Psoas muscle (tissue), 8 donors: ENCODE results near the gene ZC3HAV1. TPM values are rescaled to one million over a fixed set of nuclear protein-coding genes. Genes with fewer than 3 reads are reported as not detected.
A peak's percentile ranks its signal among the peaks of the same experiment; 100 is the strongest.

ENCODE experiments used
- ATAC-seq, 4 donors: fragments of 200-7000 bp; cut with Tn5 transposase; one replicate each; pipeline ENCODE4 v1.9.1; 2020; ENCODE audit warnings: moderate library complexity in 3 of 4, mild to moderate bottlenecking in 2 of 4
- DNase-seq, 2 donors: peaks; one replicate each; pipeline ENCODE4 v3.0.0-alpha.2; 2020
- H3K27ac ChIP-seq: fragments of 200-600 bp; one replicate; pipeline ENCODE4 v1.8.0; 2022
- H3K27me3 ChIP-seq, 3 donors: fragments of 200-600 bp in 1 of 3; one replicate each; pipeline versions ENCODE4 v1.6.1 to v1.8.0; 2013 to 2022; ENCODE audit warnings: low read length in 2 of 3, mild to moderate bottlenecking in 2 of 3, moderate library complexity in 1 of 3; ENCODE audit not compliant: insufficient read depth in 3 of 3
- H3K36me3 ChIP-seq, 2 donors: fragments of 200-600 bp in 1 of 2; one replicate each; pipeline versions ENCODE4 v1.6.1 to v1.8.0; 2013 to 2022; ENCODE audit warnings: low read depth in 1 of 2, mild to moderate bottlenecking in 1 of 2, moderate library complexity in 1 of 2; ENCODE audit not compliant: insufficient read depth in 1 of 2
- H3K4me1 ChIP-seq: fragments of 200-600 bp; one replicate; pipeline ENCODE4 v1.8.0; 2022
- H3K4me3 ChIP-seq: fragments of 200-600 bp; one replicate; pipeline ENCODE4 v1.8.0; 2022; ENCODE audit warnings: mild to moderate bottlenecking
- H3K9me3 ChIP-seq: fragments of 200-600 bp; one replicate; pipeline ENCODE4 v1.8.0; 2022
- CTCF ChIP-seq: fragments of 200-600 bp; IDR thresholded peaks from one replicate; pipeline ENCODE4 v1.8.0; 2022; ENCODE audit warnings: antibody characterized with exemption
- WGBS, 3 donors: extraction: QIAGEN DNeasy Blood & Tissue Kit; methylation state at CpG; one replicate each; pipeline versions ENCODE4 v1.1.6 to v1.1.7; 2013; 5-methylcytosine and 5-hydroxymethylcytosine counted together
- intact Hi-C, 2 donors: fragments of 100-400 bp; cut with DNase I; formaldehyde crosslinking; loops; one replicate each; pipeline versions ENCODE4 v1.11.0 to v1.14.2; 2022
- polyA plus RNA-seq, 3 donors: library from polyadenylated mRNA; stranded (reverse); fragments of 200-250 nt; gene quantifications; one replicate each; pipeline ENCODE4 v1.2.3, GENCODE V29; 2013
- total RNA-seq, 4 donors: library from RNA; stranded (reverse); fragmentation: NEBNext Ultra II Directional in 2 of 4; extraction: Animal tissue kit (Norgen Biotek cat#: 25700) in 2 of 4; gene quantifications; one replicate each; pipeline versions ENCODE4 v1.2.1 to v1.2.4, GENCODE V29; 2021 to 2023
- donor health status: healthy with polysubstance abuse.
- donor health status: DM: no; HTN: no; CAD: no; lungs with moderate emphysema.
- donor health status: Bipolar disorder and iron deficiency.
- donor health status: healthy.
- donor health status: DM: yes; HTN: yes; CAD: no.
- donor health status: DM: no; HTN: no; CAD: no.
- donor health status: DM: no; HTN: no; CAD: no.
- donor health status: DM: yes; HTN: yes; CAD: no.

Gene ZC3HAV1
- total and polyA plus RNA-seq, 7 donors: 1.6 to 5.3 (median 3.9) TPM

- no peak for TF ChIP-seq CTCF
- peaks cover 0 to 6% (median 0%) of the 10 kb centered on the region in 3 donors for H3K27me3 ChIP-seq
- H3K36me3 ChIP-seq: no peaks in the 10 kb centered on the region
- no peak overlapping the region for H3K4me3 ChIP-seq
- intact Hi-C loops: no loop called here
- H3K27ac ChIP-seq: no peak overlapping the region
- WGBS, 3 donors: 71 to 93% (median 90%) methylated on average over 2 of the region's 2 CpGs
- ATAC-seq (no peak), DNase-seq (no peak)
- H3K9me3 ChIP-seq: no peaks in the 10 kb centered on the region
- no peaks in the 10 kb centered on the region for H3K4me1 ChIP-seq
Observed at GRCh38 chr7:139038691-139039090, 70.8 kb downstream of the ZC3HAV1 start.

- no peak for ATAC-seq
- intact Hi-C loops: no loop called here
- TF ChIP-seq CTCF: no peak
- Histone ChIP-seq H3K27me3 (peaks cover 0 to 6% (median 0%) of the 10 kb centered on the region in 3 donors), H3K36me3 (no peaks in the 10 kb centered on the region), H3K27ac (no peak overlapping the region), H3K4me1 (no peaks in the 10 kb centered on the region), H3K9me3 (no peaks in the 10 kb centered on the region), H3K4me3 (no peak overlapping the region)
- no peak for DNase-seq
- 66 to 86% (median 79%) methylated on average over 3 of the region's 3 CpGs for whole genome bisulfite sequencing, 3 donors
Observed at GRCh38 chr7:139036901-139037300, 72.6 kb downstream of the ZC3HAV1 start.

GRCh38 chr7:139035586-139036353 lies 73.8 kb downstream of the ZC3HAV1 start, which contains the start of gene ZC3HAV1L:
TSS of gene ZC3HAV1L (minus strand) at chr7:139036042. CDS start at chr7:139036017, 25 bp downstream.
- 3 to 4% (median 3%) methylated on average over 57 to 82 of the region's 82 CpGs for WGBS, 3 donors
- peaks cover 0 to 6% (median 0%) of the 10 kb centered on the region in 3 donors for H3K27me3 ChIP-seq
- peak; percentile 64 to 70 for DNase-seq
- H3K4me3 ChIP-seq: peak within 1 kb of the TSS; percentile 76
- ATAC-seq: peak; percentile 68 to 79 (median 74)
- intact Hi-C loops: no loop called here
- H3K9me3 ChIP-seq: no peaks in the 10 kb centered on the region
- no peak for TF ChIP-seq CTCF
- peak within 1 kb of the TSS; percentile 63 for H3K27ac ChIP-seq
- H3K36me3 ChIP-seq: no peaks in the 10 kb centered on the region
- H3K4me1 ChIP-seq: no peaks in the 10 kb centered on the region

- DNase-seq (peak in 1 of 2 donors; percentile 42), ATAC-seq (peak in 3 of 4 donors; percentile 24 to 41 (median 30))
- Histone ChIP-seq H3K27me3 (peaks cover 0 to 6% (median 0%) of the 10 kb centered on the region in 3 donors), H3K4me1 (no peaks in the 10 kb centered on the region), H3K9me3 (no peaks in the 10 kb centered on the region), H3K36me3 (no peaks in the 10 kb centered on the region), H3K27ac (peak overlapping the region; percentile 63), H3K4me3 (peak overlapping the region; percentile 76)
- TF ChIP-seq CTCF: no peak
- intact Hi-C loops: no loop called here
- WGBS, 3 donors: 8 to 16% (median 16%) methylated on average over 35 to 47 of the region's 47 CpGs
Observed at GRCh38 chr7:139034855-139035585, 74.5 kb downstream of the ZC3HAV1 start.
